Activated naive CD4-positive, alpha-beta T cell treated with anti-CD3 and anti-CD28 coated beads, Interleukin-2, amount 50 U/mL, for 16 hours (primary cell): ENCODE data around the gene NRG2.

Experiments
- DNase-seq: peaks from one replicate; pipeline ENCODE4 v3.0.0-alpha.2; 2020

NRG2 gene

GRCh38 chr5:139900546-139901250 lies 142.4 kb downstream of the NRG2 start:
- DNase-seq = no peak

- no peak for DNase-seq
Measured at GRCh38 chr5:139898981-139899380, 144.1 kb downstream of the NRG2 start.

- DNase-seq = no peak
Measured at GRCh38 chr5:139897982-139898381, 145.1 kb downstream of the NRG2 start.

- no peak for DNase-seq
Measured at GRCh38 chr5:139897342-139897741, 145.8 kb downstream of the NRG2 start.

- no peak for DNase-seq
Measured at GRCh38 chr5:139896718-139897117, 146.4 kb downstream of the NRG2 start.

- no peak for DNase-seq
Measured at GRCh38 chr5:139895647-139896046, 147.5 kb downstream of the NRG2 start.

GRCh38 chr5:139895046-139895445 lies 148.1 kb downstream of the NRG2 start:
- DNase-seq = no peak

GRCh38 chr5:139893873-139894272 lies 149.2 kb downstream of the NRG2 start:
- DNase-seq = no peak

GRCh38 chr5:139889410-139889809 lies 153.7 kb downstream of the NRG2 start:
- no peak for DNase-seq

- DNase-seq = no peak
Measured at GRCh38 chr5:139888370-139888769, 154.7 kb downstream of the NRG2 start.

GRCh38 chr5:139886213-139886612 lies 156.9 kb downstream of the NRG2 start:
- no peak for DNase-seq

- no peak for DNase-seq
Measured at GRCh38 chr5:139885857-139886208, 157.3 kb downstream of the NRG2 start.

GRCh38 chr5:139885172-139885856 lies 157.8 kb downstream of the NRG2 start:
- DNase-seq = no peak

- DNase-seq = no peak
Measured at GRCh38 chr5:139884734-139885133, 158.4 kb downstream of the NRG2 start.

GRCh38 chr5:139884144-139884543 lies 159.0 kb downstream of the NRG2 start:
- no peak for DNase-seq

GRCh38 chr5:139882961-139883539 lies 160.0 kb downstream of the NRG2 start:
- no peak for DNase-seq

GRCh38 chr5:139882316-139882715 lies 160.8 kb downstream of the NRG2 start:
- DNase-seq = no peak

- no peak for DNase-seq
Measured at GRCh38 chr5:139881143-139881733, 161.9 kb downstream of the NRG2 start.

- no peak for DNase-seq
Measured at GRCh38 chr5:139880416-139881142, 162.5 kb downstream of the NRG2 start.

- DNase-seq = no peak
Measured at GRCh38 chr5:139878093-139878492, 165.0 kb downstream of the NRG2 start.

- DNase-seq = no peak
Measured at GRCh38 chr5:139877129-139877597, 165.9 kb downstream of the NRG2 start.

GRCh38 chr5:139875957-139876356 lies 167.1 kb downstream of the NRG2 start:
- DNase-seq = no peak
